ENCODE measurements around the gene APOB. TPM values are rescaled to one million over a fixed set of nuclear protein-coding genes. Genes with fewer than 3 reads are reported as not detected.

The APOB gene
- total and polyA plus RNA-seq, 2 of the 13 experiments (the other 11 are each of a cell fraction or from before 2014, with no cell fraction given) = 1,569 to 2,515 TPM

- TF ChIP-seq GMEB2 (CRISPR knock-in tag; IDR thresholded peaks at IDR 0.05; ENCODE audit: low read depth) (no peak), FOXA3 (CRISPR knock-in tag; IDR thresholded peaks at IDR 0.05) (no peak), POLR2AphosphoS5 (IDR thresholded peaks at IDR 0.05; ENCODE audit: low read depth, low read length) (peak; percentile 76), ZNF646 (CRISPR knock-in tag; IDR thresholded peaks at IDR 0.05) (0 out of 2 replicates have a peak, but pooled peaks have one; percentile 15), CTCF (CRISPR knock-in tag; IDR thresholded peaks at IDR 0.05) (no peak), GATAD1 (CRISPR knock-in tag; IDR thresholded peaks at IDR 0.05) (no peak), ZNF841 (CRISPR knock-in tag; IDR thresholded peaks at IDR 0.05; ENCODE audit: borderline replicate concordance) (no peak), ZNF496 (CRISPR knock-in tag; IDR thresholded peaks at IDR 0.05; ENCODE audit: insufficient replicate concordance) (no peak), BORCS8-MEF2B (CRISPR knock-in tag; IDR thresholded peaks at IDR 0.05) (0 out of 2 replicates have a peak, but pooled peaks have one; percentile 25), ZFYVE20 (CRISPR knock-in tag; IDR thresholded peaks at IDR 0.05; ENCODE audit: borderline replicate concordance, low read depth) (no peak), STAT5B (CRISPR knock-in tag; IDR thresholded peaks at IDR 0.05) (no peak), ZNF747 (CRISPR knock-in tag; IDR thresholded peaks at IDR 0.05; ENCODE audit: borderline replicate concordance) (peak; percentile 60; the same call in 1 of the 2 replicates), HNRNPLL (IDR thresholded peaks at IDR 0.05; ENCODE audit: low read depth, low read length, poor library complexity, severe bottlenecking) (no peak), TEAD2 (CRISPR knock-in tag; IDR thresholded peaks at IDR 0.05) (no peak), MLLT10 (CRISPR knock-in tag; IDR thresholded peaks at IDR 0.05) (no peak), TEAD3 (CRISPR knock-in tag; optimal IDR thresholded peaks at IDR 0.05; ENCODE audit: borderline replicate concordance) (no peak), PBX2 (CRISPR knock-in tag; IDR thresholded peaks at IDR 0.05) (peak; percentile 30; the same call in 1 of the 2 replicates)
Measured at GRCh38 chr2:21035974-21036707, 7.7 kb downstream of the APOB start (continued).

Data from HepG2 (cell line).